ENCODE data around the gene ZNF444. TPM values are rescaled to one million over a fixed set of nuclear protein-coding genes. Genes with fewer than 3 reads are reported as not detected.

The ZNF444 gene
- total and polyA plus RNA-seq, 2 of the 8 experiments (the other 6 are each of a cell fraction or from before 2014, with no cell fraction given), result 49.5 to 54.5 TPM

- no peak for TF ChIP-seq CTBP2 (IDR thresholded peaks at IDR 0.05; ENCODE audit: borderline replicate concordance, insufficient read depth, insufficient read length, low read length)
- TF ChIP-seq TCF12 (IDR thresholded peaks at IDR 0.05; ENCODE audit: low read depth, low read length), result no peak
- no peak for TF ChIP-seq BACH1 (IDR thresholded peaks at IDR 0.05; ENCODE audit: low read length)
- no peak for TF ChIP-seq CEBPB (IDR thresholded peaks at IDR 0.05; ENCODE audit: low read depth, low read length)
- TF ChIP-seq YY1 (IDR thresholded peaks at IDR 0.05; ENCODE audit: low read depth, low read length), result no peak
These were observed 48.7 kb downstream of the ZNF444 start (continued) for GRCh38 chr19:56189785-56190184.

Measured in H1 (cell line).